NCI-H748 (cell line): Measurements from ENCODE around the gene H2BW2.
"Not testable (repeated sequence)": the region's sequence is repeated elsewhere in the genome, so short reads cannot be mapped to it uniquely, and the experiment has no call there.

Source experiments
- DNase-seq: peaks from one replicate; lab custom pipeline; 2025; ENCODE audit not compliant: unreplicated experiment; lab: John Stamatoyannopoulos, UW

H2BW2 gene

GRCh38 chrX:104039689-104040505 lies at the start of gene H2BW2:
Gene H2BW2, plus strand, starts transcription at chrX:104039956. Its CDS starts 39 bp downstream, at chrX:104039995.
- DNase-seq = no peak

DNA sequence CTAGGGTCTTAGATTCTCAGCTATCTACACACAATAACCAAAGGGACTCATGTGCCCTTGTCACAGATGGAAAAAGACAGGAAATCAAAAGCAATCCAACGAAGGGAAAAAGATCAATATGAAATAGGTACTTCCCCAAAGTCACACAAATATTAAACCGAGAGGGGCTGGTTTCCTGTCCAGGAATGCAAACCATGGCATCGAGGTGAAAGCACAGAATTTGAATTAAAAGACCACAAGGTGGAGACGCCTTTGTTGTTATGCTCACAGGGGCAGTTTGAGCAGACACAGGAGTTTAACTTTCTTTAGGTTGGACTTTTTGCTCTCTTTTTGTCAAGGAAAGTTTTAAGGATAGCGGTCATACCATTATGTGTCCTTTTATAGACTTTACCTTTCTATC lies 40.5 kb upstream of the H2BW2 start:
- DNase-seq = no peak

- no peak for DNase-seq
Measured at GRCh38 chrX:104008831-104009230, 30.9 kb upstream of the H2BW2 start.

DNA sequence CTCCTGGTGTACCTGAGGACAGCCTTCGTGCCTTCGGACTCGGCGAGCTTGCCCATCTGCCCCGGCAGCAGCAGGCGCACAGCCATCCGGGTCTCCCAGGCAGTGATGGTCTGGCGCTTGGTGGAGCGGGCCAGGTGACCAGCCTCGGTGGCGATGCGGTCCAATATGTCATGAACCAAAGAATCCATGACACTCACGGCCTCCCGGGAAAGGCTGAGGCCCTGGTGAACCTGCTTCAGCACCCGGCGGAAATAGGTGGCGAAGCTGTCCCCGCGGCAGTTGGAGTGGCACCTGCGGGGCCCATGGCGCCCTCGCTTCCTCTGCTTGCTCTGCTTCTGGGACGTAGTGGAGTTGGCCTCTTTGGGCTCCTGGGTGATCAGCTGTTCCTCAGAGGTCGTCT lies 26.6 kb upstream of the H2BW2 start:
- DNase-seq = no peak

DNA sequence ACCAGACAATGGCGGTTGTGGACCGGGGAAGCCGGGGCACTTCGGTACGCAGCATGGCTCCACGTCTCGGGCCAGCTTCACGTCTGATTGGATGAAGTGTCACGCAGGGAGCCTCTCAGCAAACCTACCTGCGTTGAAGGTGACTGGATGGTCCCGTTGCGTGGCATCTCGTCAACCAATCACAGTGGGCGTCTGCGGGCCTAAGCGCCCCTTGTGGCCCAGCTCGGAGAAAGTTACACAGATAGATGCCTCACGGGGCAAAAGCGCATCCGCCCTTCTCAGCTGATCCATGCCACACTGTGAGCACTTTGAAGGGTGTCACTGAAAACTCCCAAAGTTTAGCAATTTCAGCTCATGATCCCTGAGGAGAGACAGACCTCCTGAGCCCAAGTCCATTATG lies 26.1 kb upstream of the H2BW2 start, which contains the start of gene H2BW1:
Gene H2BW1, minus strand, starts transcription at position 103 of the 400 bp plus-strand sequence. CDS start 132 bp downstream, outside the sequence.
- no peak for DNase-seq

DNA sequence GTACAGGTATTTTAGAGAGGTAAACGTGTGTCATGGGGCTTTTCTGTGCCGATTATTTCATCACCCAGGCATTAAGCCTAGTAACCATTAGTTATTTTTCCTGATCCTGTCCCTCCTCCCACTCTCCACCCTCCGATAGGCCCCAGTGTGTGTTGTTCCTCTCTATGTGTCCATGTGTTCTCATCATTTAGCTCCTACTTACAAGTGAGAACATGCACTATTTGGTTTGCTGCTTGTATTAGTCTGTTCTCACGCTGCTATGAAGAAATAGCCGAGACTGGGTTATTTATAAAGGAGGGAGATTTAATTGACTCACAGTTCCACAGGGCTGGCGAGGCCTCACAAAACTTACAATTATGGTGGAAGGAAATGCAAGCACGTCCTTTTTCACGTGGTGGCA lies 24.2 kb upstream of the H2BW2 start:
- DNase-seq = not testable (repeated sequence)

DNA sequence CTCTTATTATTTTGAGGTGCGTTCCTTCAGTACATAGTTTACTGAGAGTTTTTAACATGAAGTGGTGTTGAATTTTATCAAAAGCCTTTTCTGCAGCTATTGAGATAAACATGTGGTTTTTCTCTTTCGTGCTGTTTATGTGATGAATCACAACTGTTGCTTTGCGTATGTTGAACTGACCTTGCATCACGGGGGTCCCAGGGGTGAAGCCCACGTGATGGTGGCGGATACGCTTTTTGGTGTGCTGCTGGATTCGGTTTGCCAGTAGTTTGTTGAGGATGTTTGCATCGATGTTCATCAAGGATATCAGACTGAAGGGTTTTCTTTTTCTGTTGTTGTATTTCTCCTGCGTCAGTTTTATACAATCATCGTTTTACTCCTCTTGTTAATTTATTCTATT lies 21.6 kb upstream of the H2BW2 start:
- no peak for DNase-seq

DNA sequence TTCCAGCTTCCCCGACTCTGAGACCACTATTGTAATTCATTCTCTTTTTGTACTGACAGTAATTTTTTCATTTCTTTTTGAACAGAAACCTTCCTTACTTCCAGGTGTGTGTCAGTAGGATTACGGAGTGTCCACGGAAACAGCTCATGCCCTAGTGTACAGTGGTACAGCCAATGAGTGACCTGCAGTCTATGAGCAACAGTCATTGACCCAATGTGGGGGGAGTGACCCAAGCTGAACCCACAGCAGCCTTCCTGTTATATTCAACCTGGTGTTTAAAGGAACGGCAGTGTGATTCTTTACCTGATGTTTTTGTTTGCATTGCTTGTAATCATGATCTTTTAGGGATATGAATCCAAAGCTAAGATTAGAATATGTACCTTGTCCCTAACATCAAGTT lies 1.2 kb downstream of the H2BW2 start:
- DNase-seq = no peak

- no peak for DNase-seq
Measured at GRCh38 chrX:104045642-104046041, 5.9 kb downstream of the H2BW2 start.

DNA sequence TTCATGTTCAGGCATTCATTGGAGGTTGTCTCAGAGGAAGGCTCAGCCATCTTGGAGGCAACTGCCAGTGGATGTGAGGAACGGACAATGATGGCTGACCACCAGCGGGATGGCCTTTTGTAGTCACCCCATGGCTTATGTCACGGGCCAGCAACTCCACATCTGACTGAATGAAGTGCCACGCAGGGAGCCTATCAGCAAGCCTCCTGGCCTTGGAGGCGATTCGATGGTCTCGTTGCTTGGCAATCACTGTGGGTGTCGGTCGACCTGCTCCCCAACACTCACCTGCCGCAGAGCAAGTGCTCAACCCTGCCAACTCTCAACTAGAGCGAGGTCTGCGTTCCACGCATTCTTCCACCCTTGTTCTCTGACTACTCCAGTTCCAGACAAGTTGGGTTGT lies 7.4 kb downstream of the H2BW2 start:
- no peak for DNase-seq

- not testable (repeated sequence) for DNase-seq
Measured at GRCh38 chrX:104054956-104055355, 15.2 kb downstream of the H2BW2 start.

GRCh38 chrX:104062636-104063035 lies 22.9 kb downstream of the H2BW2 start:
- DNase-seq = not testable (repeated sequence)

DNA sequence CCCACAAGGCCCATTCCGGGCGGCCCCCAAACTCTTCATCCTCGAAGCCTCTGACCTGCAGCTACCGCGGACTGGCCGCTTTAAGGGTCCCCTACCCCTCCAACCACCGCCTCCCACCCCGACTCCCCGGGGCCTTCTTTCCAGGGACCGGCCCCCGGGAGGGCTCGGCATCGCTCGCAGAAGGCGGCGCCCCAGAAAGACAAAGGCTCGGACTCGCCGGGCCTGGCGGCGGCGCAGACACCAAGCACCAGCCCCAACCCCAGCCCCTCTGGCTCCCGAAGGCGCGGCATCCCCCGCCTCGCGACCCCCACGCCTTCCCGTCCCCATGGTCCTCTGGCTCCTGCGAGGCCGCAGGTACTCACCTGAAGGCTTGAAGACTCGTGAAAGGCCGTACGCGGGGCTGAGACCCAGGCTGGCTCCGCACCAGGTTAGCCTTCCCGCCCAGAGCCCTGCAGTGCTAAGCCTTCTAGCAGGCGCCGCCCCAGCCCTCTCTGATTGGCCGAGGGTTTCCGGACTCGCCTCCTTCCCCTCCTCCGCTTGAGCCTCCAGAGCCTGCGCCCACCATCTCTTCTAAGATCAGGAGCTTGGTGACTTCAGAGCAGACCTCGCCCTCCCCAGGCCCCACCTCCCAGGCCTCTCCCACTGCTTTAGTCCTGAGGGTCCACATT lies 36.2 kb downstream of the H2BW2 start, which contains the start of gene TMSB15C:
Gene TMSB15C, minus strand, starts transcription at position 459 of the 668 bp plus-strand sequence.
- not testable (repeated sequence) for DNase-seq

DNA sequence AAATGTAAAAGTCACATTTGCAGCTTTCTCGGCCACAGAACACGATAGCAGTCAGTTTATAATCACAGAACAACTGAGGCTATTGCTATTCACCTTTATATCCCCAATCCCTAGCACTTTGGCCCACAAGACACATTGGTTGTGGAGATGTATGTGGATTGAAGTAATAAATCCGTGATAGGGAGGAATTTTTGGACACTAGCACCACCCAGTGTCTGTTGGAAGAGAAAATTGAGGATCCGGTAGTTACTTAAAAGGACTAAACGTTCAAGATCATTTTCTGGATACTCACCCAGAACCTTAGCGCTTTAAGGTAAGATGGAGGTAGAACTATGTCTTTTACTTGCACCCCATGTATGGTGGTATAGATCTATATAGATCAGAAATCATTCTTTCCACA lies 38.1 kb downstream of the H2BW2 start:
- not testable (repeated sequence) for DNase-seq

DNA sequence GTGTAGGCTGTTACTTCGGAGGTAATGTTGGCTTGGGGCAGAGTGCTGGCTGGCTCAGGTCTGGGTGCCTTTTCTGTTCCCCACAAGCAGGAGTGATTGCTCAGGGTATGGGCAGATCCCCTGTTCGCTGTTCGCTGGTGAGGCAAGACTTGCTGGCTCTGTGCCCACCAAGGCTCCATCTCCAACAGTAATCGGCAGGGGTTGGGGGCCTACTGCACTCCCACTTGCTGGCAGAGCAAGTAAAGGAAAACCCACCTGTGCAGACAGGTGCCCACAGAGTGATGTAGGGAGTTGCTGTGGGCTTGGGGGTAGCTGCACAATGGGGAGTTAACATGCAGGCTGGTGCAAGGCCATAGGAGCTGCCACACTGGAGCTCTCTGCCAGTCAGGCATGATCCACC lies 44.3 kb downstream of the H2BW2 start:
- no peak for DNase-seq

DNA sequence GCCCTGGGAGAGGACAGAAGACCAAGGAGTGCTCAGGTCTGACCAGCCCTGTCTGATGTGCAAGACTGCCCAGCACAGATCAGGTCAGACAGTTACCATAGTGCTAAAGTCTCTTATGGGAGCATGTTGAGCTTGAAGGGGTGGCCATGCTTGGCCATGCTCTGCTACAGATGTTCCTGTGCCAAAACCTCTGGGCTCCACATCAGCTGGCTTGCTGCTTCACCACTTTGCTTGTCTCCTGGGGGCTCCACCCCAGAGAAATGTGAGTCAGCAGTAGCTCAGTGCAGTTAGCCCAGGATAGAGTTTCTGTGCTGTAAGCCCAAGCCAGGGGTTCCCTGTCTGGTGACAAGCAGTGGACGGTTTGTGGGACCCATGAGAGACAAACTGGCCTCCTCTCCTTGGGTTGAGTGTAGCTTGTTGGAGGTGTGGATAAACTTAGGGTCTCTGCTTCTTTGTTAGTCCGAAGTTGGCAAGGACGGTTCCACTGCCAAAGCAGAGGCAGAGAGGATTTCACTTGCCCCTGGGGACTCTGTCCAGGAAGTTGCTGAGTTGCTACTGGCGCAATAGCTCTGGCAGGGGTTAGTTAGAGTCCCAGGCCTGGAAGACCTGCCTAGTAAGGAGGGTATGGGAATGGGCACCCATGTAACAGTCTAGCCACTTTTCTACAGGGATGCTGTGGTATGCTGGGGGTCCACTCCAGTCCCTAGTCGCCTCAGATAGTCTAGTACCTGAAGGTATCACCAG lies 45.0 kb downstream of the H2BW2 start:
- no peak for DNase-seq

GRCh38 chrX:104085477-104085876 lies 45.7 kb downstream of the H2BW2 start:
- no peak for DNase-seq

GRCh38 chrX:104085919-104086318 lies 46.2 kb downstream of the H2BW2 start:
- DNase-seq = no peak
